Activated CD4-positive, alpha-beta T cell treated with anti-CD3 and anti-CD28 coated beads, Interleukin-2, amount 50 U/mL, for 16 hours (primary cell): ENCODE measurements around the gene BMP10.
"Not testable (repeated sequence)": the region's sequence is repeated elsewhere in the genome, so short reads cannot be mapped to it uniquely, and the experiment has no call there.

ENCODE experiments used
- DNase-seq: peaks from one replicate; pipeline ENCODE4 v3.0.0-alpha.2; 2020

The BMP10 gene, protein sequence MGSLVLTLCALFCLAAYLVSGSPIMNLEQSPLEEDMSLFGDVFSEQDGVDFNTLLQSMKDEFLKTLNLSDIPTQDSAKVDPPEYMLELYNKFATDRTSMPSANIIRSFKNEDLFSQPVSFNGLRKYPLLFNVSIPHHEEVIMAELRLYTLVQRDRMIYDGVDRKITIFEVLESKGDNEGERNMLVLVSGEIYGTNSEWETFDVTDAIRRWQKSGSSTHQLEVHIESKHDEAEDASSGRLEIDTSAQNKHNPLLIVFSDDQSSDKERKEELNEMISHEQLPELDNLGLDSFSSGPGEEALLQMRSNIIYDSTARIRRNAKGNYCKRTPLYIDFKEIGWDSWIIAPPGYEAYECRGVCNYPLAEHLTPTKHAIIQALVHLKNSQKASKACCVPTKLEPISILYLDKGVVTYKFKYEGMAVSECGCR

DNA sequence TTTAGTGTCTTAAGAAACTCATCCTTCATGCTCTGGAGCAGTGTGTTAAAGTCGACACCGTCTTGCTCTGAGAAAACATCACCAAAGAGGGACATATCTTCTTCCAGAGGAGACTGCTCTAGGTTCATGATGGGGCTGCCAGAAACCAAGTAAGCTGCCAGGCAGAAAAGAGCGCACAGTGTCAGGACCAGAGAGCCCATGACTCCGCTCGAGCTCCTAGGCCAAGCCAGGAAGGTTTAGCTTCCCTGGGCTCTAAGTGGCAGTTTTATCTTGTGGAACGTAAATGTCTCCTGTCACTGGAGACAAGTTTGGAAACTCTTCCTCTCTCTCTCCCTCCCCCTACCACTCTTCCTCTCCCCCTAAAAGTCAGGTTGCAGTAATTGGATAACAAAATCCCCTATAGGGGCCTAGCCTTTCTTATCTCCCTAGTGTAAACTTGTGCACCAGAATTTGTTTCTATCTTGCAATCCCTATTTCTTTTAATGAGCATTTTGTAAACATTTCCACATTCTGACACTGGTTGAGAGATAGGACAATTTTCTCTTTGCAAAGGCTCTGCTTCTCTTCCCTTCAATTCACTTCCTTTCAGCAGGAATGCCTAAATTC is at the start of gene BMP10:
Gene BMP10 (minus strand): TSS at position 239 of the 606 bp plus-strand sequence. CDS start 39 bp downstream, at position 200.
- no peak for DNase-seq

DNA sequence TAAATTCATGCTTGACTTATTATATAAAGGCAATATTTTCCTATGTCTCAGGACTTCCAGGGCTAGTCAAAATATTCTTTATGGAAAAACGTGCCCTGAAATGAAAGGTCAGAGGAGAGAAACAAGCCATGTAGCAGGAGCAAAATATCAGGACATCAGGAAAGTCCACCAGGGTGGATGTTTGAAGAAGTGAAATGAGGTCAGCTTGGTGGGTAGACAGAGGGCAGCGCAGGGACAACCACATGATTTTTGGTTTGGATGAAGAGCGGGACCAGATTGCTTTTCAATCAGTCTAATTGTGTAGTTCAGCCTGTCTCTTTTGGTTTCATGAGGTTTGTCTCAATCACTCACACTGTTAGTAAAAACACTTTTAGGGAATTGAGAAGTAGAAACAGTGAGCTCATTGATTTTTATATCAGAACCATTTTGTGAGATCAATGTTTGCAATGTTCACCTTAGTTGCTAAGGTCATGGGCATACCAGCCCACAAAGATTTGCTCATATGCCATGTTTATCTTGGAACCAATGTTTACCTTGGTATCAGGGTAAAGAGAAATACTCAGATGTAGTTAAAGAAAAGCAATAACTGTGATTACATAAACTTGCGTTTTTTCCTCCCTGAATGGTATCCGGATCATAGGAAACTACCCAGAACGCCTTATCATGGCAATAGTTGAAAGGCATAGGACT is 49.4 kb upstream of the BMP10 start:
- no peak for DNase-seq

DNA sequence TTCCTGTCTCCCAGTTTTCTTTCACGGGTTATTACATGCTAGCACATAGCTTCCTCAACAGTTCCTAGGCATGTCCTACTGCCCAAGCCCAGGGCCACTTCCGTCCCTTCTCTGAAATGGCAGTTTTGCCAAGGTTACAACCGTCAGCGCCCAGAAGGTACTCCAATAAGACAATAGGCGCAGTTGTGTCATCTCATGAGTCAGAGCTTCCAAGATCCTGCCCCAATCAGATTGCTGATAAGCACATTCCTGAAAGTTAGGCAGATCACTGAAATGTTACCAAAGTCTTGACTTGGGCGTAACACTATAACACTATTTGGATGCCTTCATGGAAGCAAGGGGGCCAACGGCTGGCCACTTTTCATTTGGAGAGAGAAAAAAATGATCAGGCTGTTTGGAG is 47.3 kb upstream of the BMP10 start:
- no peak for DNase-seq

DNA sequence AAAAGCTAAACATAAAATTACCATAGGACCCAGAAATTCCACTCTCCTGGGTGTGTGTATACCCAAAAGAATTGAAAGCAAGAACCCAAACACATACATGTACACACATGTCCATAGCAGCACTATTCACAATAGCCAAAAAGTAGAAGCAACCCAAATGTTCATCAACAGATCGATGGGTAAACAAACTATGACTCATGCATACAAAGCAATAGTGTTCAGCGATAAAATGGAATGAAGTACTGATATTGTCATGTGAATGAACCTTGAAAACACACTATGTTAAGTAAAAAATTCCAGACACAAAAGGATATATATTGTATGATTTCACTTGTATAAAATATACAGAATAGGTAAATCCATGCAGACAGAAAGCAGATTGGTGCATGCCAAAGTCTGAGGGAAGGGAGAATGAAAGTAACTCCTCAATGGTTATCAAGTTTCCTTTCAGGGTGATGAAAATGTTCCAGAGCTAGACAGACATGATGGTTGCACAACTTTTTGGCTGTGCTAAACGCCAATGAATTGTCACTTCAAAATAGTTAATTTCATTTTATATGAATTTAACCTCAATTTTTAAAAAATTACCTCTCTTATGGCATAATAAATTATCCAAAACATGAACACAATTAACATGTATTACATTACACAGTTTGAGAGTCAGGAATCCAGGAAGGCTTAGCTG is 46.0 kb upstream of the BMP10 start:
- no peak for DNase-seq

DNA sequence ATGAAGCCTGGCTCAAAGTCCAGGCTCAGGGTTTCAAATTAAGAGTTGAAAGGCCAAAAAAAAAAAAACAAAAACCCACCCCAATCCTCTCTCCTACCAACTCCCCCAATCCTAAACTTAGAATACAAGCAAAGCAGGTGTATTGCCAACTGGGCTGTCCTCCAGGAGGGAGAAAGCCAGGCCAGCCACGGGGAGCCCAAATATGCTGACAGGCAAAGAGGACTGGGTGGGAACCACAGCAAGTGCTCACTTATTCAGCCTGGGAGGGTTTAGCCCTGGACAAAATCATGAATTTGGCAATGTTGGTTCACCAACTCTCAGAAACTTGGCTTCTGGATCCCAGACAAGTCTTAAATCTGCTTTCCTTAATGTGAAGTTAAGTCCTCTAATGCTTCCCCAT is 45.0 kb upstream of the BMP10 start:
- DNase-seq: no peak

DNA sequence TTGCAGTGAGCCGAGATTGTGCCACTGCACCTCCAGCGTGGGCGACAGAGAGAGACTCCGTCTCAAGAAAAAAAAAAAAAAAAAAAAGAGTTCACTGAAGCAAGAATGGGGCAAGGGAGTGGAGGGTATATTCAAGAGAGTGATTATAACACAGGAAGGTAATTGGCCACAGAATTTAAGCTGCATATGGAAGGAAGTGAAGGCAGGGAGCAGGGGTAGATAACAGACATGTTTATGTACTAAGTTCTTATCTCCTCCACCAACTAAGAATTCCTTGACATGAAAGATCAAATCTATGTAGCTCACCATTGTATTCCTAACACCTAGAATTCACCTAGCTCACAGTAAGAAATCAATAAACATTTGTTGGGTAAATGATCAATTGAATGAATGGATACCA is 44.2 kb upstream of the BMP10 start:
- DNase-seq: no peak

DNA sequence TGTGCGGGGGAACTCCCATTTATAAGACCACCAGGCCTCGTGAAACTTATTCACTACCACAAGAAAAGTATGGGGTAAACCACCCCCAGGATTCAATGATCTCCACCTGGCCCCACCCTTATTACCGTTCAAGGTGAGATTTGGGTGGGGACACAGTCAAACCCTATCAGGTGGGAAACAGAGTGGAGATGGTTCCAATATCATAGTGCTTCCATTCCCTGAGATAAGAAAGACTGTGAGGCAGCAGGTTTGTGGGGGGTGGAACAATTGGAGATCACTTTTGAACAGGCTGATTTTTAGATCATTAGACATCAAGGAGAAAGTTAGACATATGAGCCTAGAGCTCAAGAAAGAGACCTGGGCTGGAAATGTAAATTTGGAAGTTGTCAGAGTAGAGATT is 42.2 kb upstream of the BMP10 start:
- no peak for DNase-seq

DNA sequence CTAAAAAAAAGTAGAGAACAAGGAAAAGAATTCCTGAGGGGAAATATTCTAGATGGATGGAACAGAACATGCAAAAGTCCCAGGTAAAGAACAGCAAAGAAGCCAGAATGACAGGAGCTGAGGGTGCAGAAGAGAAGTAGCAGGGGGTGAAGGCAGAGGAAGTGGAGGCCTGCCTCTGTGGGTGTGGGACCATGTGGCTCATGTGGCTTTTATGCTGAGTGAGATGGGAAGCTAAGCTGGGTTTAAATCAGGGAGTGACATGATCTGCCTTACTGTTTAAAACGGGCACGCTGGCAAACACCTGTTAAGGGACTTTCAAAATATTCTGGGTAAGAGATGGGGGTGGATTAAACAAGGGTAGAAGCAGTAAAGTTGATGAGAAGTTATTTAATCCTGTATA is 41.5 kb upstream of the BMP10 start:
- peak; percentile 72 for DNase-seq

DNA sequence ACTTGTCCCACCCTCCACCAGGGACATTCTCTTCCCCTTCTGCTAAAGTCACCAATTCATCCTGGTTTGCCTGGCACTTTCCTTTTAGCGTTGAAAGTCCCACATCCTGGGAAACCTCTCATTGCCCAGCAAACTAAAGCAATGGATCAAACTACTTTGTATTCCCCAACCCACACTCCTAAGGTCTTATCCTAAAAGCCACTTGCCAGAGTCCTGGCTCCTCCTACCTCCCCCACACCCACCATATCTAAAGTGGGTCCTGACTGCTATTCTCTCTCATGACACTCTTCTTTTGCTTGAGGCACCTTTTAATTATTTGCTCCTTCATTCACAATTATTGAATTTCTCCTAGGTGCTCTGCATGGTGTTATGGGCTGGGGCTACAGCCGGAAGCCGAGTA is 40.9 kb upstream of the BMP10 start:
- no peak for DNase-seq

DNA sequence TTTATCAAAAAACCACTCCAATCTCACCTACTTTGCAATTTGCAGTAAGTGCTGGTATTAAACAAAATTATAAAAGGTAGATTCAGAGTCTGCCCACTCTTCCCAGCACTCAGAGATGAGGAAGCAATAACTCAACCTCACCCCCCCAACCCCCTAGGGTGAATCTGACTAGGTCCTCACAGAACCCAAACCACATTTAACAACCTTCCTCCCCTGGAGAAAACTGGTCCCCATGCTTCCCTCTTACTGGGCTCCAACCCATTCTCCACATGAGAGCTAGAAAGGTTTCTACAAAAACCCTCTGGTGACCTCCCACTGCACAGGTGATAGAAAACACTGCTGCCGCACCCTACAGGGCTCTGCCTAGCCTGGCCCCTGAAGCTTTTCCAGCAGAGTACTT is 40.5 kb upstream of the BMP10 start:
- peak; percentile 15 for DNase-seq

DNA sequence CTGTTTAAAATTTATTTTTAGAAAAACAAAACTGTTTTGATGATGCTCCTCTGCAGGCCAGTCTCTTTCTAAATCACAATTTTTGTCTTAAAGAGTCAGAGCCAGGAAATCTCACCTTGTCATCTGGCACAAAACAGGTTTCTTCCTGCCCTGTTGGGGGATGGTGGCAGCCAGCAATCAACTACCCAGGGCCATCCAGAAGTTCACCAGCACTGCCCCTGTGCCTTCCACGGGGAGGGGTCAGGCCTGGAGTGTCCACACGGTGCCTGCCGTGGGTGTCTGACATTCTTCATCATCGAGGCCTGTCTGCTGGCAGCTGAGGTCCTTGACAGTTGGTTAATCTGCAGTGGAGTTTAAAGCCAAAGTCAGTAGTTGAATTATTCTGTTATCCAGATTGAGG is 40.0 kb upstream of the BMP10 start:
- DNase-seq: peak; percentile 37

DNA sequence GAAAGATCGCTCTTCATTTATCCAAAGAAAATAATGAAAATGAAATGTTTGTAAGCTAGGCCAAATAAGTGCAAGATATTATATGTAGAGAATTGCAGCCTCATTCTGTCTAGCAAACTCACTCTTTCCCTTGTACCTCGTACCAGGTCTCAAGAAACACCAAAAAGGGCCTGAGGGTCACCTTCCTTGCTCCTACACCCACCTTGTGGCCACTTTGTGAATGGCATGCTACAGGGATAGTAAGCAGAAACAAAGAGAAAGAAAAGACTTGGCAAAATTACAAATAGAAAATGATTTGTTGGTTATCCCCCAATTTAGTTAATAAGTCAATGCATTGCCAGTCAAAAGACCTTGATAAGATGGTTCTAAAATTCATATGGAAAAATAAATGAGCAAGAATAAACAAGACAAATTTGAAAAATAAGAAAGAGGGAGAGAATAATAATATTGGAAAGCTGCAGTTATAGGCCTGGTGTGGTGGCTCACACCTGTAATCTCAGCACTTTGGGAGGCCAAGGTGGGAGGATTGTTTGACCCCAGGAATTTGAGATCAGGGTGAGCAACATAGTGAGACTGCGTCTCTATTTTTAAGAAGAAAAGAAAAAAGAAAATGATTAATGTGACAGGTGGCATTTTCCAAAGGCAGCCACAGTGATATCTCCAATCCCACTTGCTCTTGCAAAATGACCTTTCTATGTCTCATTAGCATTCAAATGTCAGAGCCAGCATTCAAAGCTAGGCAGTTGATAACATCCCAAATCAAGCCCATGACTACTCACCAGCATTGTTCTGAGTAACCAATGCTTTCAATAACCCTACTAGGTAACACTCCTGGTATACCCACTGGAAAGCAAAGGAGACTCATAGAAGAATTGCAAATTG is 38.8 kb upstream of the BMP10 start:
- peak; percentile 88 for DNase-seq

DNA sequence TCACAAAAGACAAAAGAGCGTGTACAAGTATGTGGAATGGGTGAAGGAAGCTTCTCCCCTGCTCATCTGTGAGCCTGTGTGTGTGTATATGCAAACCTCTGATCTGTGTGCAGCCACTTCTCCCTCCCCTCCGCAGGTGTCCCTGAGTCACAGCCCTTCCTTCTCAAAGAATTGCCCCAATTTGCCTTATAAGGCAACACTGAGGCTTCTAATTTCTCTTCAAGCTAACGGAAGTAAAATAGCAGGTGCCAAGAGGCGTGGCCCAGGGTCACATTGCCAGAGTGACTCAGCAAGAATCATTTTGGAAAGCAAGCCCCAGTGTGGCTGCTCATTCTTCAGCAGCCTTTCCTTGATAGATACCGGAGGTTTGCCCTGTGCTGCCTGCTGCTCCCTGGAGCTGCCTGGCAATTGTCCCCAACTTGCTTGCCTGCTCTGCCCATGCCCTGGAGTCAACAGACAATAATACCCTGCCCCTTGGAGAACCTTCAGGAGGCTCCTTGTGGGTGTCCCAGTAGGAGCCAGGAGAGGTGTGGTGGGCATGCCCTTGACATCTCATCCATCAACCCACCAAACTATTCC is 37.3 kb upstream of the BMP10 start:
- DNase-seq: peak; percentile 96

DNA sequence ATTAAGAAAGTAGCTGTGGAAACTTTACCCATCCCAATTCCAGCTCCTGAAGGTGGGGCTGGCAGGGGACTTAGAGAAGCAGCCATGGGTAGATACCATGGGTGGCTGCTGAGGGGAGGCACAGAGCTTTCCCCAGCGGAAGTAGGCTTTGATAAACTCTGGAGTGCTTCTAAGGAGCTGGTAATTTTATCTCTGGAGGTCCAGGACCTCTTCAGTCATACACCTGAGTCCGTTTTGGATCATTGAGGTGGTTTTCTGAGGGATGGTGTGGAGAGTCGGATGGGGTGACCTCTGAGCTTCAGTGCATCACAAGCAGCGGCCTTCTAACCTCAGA is 36.7 kb upstream of the BMP10 start:
- DNase-seq: no peak

DNA sequence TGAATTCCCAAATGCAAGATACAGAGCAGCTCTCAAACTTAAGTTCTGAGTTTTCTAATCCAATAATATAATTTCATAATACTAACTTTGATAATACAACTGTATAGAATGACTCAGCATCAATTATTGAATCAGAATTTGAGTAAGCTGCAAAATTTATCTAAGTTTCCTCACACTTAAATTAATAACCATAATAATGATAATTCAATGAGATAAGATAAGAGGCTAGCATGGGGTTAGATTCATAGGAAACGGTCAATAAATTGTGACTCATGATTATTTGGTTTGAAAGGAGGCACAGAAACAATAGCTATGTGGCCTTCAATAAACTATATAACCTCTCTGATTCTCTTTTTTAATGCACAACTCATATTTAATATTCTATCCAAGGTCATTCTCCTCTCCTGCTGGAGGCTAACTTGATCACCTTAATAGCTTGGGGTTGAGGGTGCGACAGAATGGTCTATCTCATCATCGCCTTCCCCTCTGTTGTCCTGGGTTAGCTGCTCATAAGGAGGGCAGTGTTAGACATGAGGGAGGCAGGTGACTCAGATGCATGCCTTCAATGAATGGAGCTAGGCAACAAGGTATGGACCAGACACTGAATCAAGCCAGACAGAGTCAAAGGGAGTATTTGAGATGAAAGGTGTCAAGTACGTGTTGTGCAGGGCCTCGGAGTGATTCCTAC is 36.2 kb upstream of the BMP10 start:
- peak; percentile 27 for DNase-seq

DNA sequence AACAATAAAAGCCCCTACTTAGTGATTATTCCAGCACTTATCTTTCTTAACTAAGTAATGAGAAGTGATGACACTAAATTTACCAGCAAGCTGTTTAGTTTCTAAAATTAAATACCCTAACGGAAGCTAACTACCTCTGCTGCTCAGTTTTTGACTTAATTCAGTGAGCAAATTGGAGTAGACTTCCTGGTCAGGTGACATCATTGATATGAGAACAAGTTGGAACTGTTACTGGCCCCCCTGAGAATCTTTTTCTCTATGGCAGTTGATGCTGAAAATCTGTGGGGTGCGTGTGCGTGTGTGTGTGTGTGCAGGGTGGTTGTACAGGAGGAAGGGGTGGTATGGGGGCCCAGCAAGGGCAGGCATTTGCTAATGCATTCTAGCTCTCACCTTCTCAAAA is 35.5 kb upstream of the BMP10 start:
- no peak for DNase-seq

DNA sequence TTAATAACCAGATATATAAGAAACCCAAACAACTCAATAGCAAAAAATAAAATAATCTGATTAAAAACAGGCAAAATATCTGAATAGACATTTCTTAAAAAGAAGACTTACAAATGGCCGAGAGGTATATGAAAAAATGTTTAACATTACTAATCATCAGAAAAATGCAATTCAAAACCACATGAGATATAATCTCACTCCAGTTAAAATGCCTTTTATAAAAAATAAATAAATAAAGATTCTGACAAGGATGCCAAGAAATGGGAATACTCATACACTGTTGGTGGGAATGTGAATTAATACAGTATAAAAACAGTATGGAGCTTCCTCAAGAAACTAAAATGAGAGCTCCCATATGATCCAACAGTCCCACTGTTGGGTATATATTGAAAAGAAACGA is 33.9 kb upstream of the BMP10 start:
- no peak for DNase-seq

DNA sequence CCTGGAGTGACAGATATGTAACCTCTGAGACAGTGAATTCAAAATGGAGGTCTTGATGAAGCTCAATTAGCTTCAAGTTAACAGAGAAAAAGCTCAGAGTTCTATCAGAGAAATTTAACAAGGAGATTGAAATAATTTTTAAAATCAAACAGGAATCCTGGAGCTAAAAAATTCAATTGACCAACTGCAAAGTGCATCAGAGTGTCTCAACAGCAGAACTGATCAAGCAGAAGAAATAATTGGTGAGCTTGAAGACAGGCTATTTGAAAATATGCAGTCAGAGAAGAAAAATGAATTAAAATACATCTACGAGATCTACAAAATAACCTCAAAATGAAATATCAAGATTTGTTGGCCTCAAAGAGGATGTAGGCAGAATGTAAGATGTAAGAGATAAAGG is 30.4 kb upstream of the BMP10 start:
- no peak for DNase-seq

DNA sequence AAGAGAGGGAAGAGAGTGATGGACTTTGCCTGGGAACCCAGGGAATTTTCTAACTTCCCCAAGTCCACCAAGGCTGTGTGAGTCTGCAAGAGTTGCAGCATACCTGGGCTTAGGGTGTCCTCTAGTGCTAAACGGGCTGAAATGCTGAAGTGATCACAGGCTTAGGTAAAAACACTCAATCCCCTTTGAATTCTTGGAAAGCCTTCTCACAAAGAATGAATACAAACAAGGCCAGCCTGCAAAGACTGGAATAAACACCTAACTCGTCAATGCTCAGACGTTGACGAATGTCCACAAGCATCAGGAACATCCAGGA is 30.0 kb upstream of the BMP10 start:
- no peak for DNase-seq

DNA sequence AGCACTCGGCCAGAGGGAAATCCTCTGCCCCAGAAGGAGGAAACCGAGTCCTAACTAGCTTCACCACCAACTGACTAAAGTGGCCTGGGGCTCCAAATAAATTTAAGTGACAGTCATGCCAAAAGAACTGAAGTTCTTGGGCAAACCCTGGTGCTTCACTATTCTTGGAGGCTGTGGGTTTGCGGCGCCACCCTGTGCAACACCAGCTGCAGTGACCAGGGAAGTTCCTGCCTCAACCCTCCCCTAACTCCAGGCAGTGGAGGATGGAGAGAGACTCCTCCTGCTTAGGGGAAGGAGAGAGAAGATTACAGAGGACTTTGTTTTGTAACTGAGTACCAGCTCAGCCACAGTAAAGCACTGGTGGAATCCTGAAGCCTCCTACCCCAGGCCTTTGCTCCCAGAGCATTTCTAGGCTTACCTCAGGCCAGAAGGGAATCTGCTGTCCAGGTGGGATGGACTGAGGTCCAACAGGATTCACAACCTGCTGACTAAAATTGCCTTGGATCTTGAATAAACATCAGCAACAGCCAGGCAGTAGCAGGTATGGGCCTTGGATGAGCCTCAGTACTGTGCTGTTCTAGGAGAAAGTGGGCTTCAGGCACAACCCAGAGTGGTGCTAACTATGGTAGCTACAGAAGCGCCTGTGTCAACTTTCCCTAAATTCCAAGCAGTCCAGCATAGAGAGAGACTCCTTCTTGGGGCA is 29.4 kb upstream of the BMP10 start:
- DNase-seq: no peak

DNA sequence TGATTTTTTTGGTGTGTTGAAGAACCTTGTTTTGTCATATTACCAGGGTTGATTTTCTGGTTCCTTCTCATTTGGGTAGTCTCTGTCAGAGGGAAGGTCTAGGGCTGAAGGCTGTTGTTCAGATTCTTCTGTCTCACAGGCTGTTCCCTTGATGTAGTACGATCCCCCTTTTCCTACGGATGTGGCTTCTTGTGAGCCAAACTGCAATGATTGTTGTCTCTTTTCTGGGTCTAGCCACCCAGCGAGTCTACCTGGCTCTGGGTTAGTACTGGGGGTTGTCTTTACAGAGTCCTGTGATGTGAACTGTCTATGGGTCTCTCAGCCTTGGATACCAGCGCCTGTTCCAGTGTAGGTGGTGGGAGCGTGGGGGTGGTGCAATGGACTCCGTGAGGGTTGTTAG is 24.8 kb upstream of the BMP10 start:
- not testable (repeated sequence) for DNase-seq
